Activated CD4-positive, alpha-beta T cell treated with anti-CD3 and anti-CD28 coated beads for 4 hours (primary cell): ENCODE data around the gene MACROD2.
"Not testable (repeated sequence)": the region's sequence is repeated elsewhere in the genome, so short reads cannot be mapped to it uniquely, and the experiment has no call there.

Experiments
- DNase-seq, 2 donors: peaks; one replicate each; pipeline ENCODE4 v3.0.0-alpha.2; 2020

Gene MACROD2

GRCh38 chr20:15515691-15516090, 1520.4 kb downstream of the MACROD2 start:
- DNase-seq, result no peak

DNA sequence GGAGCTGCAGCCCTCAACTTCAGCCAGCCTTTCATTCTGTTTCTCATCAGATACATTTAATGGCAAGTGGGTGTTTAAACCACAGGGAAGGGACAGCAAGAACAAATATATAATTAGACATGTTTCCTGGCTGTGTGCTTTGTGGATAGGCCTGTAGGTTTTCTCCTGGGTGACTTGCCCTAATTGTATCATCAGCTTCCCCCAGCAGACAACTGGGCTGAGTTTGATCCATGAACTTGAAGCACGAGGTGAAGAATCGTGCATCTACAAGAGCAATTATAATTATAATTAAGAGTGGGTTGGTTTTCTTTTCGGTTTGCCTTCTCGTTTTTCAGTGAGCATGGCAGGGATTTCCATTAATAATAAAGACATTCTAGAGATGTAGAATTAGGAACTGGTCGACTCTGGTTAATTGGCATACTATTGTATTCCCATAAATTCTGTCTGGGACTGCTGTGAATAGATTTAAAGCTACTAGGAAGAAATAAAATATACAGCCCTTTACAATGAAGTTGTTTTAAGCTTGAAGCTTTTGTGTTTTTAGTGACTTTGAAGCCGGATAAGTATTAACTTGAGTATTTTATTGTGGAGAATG, 1525.7 kb downstream of the MACROD2 start:
- DNase-seq, result no peak

DNA sequence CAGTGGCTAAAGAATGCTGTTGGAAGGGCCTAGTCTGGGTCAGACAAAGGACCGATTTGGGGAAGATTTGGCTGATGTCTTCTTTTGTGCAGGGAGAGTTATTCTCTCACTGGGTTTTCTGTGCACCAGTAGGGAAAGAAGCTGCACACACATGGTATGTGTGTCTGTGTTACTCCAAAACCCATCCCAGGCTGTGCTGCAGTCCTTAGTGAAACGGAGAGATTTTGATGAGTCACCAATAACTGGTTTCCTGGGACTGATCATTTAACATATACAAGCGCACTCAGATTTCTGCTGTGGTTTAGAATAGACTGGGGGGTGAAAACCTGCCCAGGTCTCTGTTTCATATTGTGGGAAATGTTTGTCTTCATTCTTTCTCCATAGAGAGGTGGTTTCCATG, 1528.1 kb downstream of the MACROD2 start:
- no peak for DNase-seq

DNA sequence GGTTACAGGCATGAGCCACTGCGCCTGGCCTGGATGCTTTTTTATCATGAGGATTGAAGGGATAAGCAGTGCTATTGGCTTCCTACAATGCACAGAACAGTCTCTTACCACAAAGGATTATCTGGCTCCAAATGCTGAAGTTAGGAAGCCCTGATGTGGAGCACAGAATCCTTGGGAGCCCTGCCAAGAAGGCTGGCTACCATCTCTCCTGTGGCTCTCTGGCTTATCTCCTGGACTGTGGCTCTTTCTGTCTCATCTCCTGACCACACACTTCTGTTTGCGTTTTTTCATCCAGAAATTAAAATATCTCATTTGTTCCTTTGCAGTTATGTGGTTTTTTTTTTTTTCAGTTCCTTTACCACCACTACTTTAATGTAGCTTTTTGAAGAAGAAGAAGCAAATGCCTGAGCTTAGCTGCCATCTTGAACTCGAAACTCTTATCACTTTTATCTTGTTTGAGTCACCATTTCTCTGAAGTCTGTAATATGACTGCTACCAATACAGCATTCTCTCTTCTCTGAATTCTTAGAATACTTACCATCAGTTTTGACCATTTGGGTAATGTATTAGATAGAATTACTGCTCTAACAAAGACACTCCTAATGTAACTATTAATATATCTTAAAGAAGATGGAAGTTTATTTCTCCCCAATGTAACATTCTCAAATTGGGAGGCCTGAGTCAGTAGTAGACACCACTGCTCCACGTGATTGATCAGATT, 1533.2 kb downstream of the MACROD2 start:
- DNase-seq, result no peak

- no peak for DNase-seq
These were observed 1540.5 kb downstream of the MACROD2 start for GRCh38 chr20:15535863-15536262.

DNA sequence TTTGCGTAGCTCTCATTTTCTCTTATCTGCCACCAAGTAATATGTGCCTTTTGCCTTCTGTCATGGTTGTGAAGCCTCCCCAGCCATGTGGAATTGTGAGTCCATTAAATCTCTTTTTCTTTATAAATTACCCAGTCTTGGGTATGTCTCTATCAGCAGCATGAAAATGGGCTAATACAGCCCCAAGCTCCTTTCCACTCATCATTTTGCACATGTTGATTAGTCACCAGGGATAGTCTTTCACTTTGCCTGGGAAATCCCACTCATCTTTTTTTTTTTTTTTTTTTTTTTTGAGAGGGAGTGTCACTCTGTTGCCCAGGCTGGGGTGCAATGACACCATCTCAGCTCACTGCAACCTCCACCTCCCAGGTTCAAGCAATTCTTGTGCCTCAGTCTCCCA, 1541.9 kb downstream of the MACROD2 start:
- DNase-seq, result not testable (repeated sequence)

DNA sequence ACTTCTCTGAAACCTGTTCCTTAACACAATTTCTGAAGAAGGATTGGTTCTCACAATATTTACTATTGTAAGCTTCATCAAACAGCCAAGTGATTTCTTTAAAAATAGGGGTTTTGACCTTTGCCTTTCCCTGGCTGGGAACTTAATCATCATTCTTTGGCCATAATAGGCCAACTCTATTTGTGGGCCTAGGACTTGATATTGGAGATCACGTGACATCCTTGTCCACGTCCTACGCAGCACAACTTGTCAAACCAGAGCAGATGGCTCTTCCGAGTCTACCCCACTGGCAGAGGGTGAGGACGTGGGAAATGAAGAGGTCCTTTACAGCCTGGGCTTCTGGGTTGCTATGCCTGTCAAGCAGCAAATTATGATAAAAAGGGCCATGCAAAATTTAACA, 1547.3 kb downstream of the MACROD2 start:
- no peak for DNase-seq

- DNase-seq, result no peak
These were observed 1549.4 kb downstream of the MACROD2 start for GRCh38 chr20:15544742-15545141.

DNA sequence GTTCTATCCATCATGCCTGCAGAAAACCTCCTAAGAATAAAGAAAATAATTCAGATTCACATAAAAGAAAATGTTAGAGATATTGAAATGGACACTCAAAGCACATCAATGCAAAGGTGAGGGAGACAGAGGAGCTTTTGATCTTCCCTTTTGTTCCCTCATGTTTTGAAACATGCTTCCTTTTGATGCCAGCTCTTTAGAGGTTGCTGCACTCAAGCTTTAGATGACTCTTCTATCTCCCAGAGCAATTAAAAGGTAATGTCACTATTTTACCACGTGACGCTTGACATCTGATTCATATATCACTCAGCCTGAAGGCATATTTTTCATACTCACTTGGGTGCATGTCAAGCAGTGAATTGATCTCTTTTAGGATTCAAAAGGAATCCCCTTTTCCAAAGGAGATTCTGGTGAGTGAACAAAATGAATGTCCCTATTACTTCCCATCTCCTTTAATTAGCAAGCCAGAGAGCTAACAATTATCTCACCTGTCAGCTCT, 1551.3 kb downstream of the MACROD2 start:
- no peak for DNase-seq

- DNase-seq, result no peak
These were observed 1551.8 kb downstream of the MACROD2 start for GRCh38 chr20:15547119-15547518.

- DNase-seq, result no peak
These were observed 1555.0 kb downstream of the MACROD2 start for GRCh38 chr20:15550116-15550870.

- no peak for DNase-seq
These were observed 1560.6 kb downstream of the MACROD2 start for GRCh38 chr20:15555913-15556312.

DNA sequence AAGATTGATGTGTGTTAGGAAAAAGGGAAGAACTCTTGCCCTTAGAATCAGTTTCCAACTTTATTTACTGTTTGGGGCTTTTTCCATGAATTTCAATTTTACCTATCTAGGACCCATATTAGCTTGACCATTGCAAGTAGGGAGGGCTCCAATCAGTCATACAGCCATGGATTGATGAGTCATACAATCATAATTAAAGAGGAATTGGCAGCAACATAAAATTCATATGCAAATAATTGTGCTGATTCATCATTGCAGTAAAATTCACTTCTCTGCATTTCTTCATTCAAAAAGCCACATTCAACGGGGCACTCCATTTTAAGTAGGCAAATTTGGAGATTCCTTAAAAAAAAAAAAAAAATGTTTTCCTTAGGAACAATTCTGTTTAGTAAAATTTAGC, 1561.6 kb downstream of the MACROD2 start:
- no peak for DNase-seq

GRCh38 chr20:15561070-15561569, 1565.8 kb downstream of the MACROD2 start:
- no peak for DNase-seq

- no peak for DNase-seq
These were observed 1566.5 kb downstream of the MACROD2 start for GRCh38 chr20:15561707-15562404.

- DNase-seq, result no peak
These were observed 1568.5 kb downstream of the MACROD2 start for GRCh38 chr20:15563836-15564235.

DNA sequence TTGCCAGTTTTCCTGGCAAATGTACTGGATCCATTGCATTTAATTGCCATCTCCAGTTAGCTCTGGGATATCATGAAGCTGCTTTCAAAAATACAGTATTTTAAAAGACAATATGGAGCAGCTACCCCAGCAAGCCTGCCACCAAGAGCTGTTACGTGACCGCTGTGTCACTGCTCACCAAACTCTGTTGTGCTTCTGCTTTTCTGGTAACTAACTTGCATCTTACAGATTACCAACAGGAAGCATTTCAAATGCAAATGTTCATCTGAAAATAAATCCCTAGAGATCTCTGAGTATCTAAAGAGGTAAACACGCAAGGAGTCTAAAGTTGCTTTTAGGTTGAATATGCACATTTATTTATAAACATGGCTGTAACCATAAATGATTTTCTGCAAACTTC, 1569.7 kb downstream of the MACROD2 start:
- DNase-seq, result no peak

DNA sequence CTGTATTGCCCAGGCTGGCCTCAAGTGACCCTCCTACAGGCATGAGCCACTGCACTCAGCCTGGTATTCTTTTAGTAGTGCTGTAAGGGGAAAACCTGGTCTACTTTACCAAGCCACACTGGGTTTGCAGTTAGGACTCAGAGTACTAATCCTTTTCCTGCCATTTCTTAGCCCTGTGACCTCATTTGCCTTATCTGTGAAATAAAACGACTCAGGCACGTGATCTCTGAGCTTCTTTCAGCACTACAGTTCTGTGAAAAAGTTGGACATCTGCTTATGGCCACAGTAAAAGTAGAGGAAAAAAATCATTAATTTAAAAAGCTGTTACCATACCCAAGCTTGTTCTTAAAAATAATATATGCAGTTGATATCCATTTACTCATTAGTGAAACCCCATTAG, 1570.5 kb downstream of the MACROD2 start:
- DNase-seq, result no peak

DNA sequence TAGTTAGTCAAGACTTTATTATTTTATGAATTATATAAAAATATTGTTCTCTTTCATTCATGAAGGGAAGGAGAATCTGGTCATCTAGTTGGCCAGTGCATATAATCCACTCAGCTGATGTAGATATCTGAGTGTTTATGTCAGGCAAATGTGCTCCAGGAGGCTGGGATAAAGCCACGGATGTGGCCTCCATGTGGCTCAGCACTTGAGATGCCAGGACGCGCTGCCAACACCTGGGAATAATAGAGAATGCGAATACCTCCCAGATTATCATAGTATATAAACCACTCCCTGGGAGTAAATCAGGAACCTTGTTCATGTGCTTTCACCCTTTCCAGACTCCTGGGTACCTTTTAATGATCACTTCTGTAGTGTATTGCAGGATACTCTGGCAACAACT, 1571.9 kb downstream of the MACROD2 start:
- DNase-seq, result no peak

- no peak for DNase-seq
These were observed 1574.8 kb downstream of the MACROD2 start for GRCh38 chr20:15570156-15570555.

DNA sequence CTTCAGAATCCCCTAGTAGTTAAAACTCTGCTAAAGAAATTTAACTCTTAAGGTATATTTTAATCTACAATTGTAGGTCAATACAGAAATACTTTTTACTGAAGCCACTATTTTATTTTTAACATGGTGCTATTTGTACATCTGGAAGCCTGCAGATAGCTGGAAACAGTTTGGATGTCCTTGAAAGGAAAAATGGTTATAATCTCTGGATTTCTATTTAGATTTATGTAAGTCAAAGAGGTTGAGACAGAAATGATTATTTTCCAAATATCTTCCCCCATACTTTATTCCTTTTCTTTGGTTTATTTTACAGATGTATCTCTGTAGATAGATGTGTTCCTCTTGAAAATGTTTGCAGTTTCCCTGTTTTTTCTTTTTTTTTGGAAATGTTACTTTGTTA, 1575.7 kb downstream of the MACROD2 start:
- DNase-seq, result no peak

DNA sequence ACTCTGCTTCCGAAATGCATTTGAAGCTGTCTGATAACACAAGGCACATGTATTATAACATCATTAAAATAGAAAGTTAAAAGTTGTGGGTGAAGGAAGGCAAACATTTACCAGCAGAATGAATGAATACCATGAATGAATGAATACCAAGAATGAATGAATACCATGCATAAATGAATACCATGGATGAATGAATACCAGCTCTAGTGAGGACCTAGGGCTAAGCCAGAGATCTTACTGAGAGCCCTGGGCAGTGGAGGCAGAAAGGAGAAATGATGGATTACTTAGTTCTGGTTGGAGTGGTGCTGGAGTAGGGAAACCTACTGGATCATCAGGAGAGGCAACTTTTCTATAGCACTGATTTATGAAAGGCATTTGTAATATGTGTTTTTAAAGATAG, 1579.9 kb downstream of the MACROD2 start:
- no peak for DNase-seq

DNA sequence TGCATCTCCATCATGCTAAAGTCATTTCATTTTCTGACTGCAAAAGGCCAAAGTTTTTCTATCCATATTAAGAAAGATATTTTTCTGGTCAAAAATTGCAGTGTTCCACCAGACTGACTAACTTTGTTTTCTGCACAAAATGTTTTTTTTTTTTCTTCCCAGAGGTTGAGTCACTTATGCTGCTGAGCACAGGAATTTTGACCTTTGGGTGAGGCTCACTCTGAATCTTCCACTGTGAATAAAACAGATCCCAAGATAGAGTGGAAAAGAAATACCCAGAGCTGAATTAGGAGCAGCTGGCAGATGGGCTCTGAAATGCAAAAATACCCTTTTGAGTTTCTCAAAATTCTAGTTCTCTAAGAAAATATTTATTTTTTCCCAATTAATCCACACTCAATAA, 1581.1 kb downstream of the MACROD2 start:
- DNase-seq, result no peak
